Osteoblast (primary cell): ENCODE measurements around the gene PRKN. TPM values are rescaled to one million over a fixed set of nuclear protein-coding genes. Genes with fewer than 3 reads are reported as not detected.

Source experiments
- DNase-seq: peaks from one replicate; pipeline ENCODE4 v3.0.0; 2011; ENCODE audit warnings: low spot score, mixed read lengths; ENCODE audit not compliant: insufficient read length; ENCODE audit errors: missing footprints
- H2AFZ ChIP-seq: 2 replicates; pipeline ENCODE4 v1.6.0; 2011; ENCODE audit warnings: mild to moderate bottlenecking, low read length
- H3K27ac ChIP-seq: 2 replicates; pipeline ENCODE4 v1.5.1; 2011; ENCODE audit warnings: mild to moderate bottlenecking, low read depth, low read length, moderate library complexity
- H3K27me3 ChIP-seq: 2 replicates; pipeline ENCODE4 v1.6.0; 2012; ENCODE audit warnings: mild to moderate bottlenecking, control low read depth, inconsistent platforms, low read length, moderate library complexity; ENCODE audit not compliant: insufficient read depth
- H3K36me3 ChIP-seq: 2 replicates; pipeline ENCODE4 v1.5.1; 2011; ENCODE audit warnings: mild to moderate bottlenecking, low read length, control low read depth, moderate library complexity; ENCODE audit not compliant: insufficient read depth
- H3K4me1 ChIP-seq: 2 replicates; pipeline ENCODE4 v1.5.1; 2011; ENCODE audit warnings: mild to moderate bottlenecking, low read length, control low read depth, moderate library complexity; ENCODE audit not compliant: insufficient read depth
- H3K4me2 ChIP-seq: 2 replicates; pipeline ENCODE4 v1.6.0; 2011; ENCODE audit warnings: mild to moderate bottlenecking, low read length; ENCODE audit not compliant: insufficient read depth
- H3K4me3 ChIP-seq: fragments of 200-600 bp; sonication (generic); 3 replicates; pipeline ENCODE4 v1.5.1; 2012; ENCODE audit warnings: mild to moderate bottlenecking, low read length, inconsistent platforms; ENCODE audit not compliant: insufficient read depth
- H3K79me2 ChIP-seq: 2 replicates; pipeline ENCODE4 v1.6.0; 2012; ENCODE audit warnings: mild to moderate bottlenecking, low read length, control low read depth, inconsistent platforms; ENCODE audit not compliant: insufficient read depth
- H3K9me3 ChIP-seq: 2 replicates; pipeline ENCODE4 v1.5.1; 2011; ENCODE audit warnings: low read depth, low read length, control low read depth
- H4K20me1 ChIP-seq: 2 replicates; pipeline ENCODE4 v1.6.0; 2012; ENCODE audit warnings: mild to moderate bottlenecking, low read length, control low read depth; ENCODE audit not compliant: insufficient read depth
- CTCF ChIP-seq: IDR thresholded peaks from 2 replicates; pipeline ENCODE4 v1.5.1; 2011; ENCODE audit warnings: mild to moderate bottlenecking, low read depth, low read length, moderate library complexity; ENCODE audit errors: extremely low read depth
- total RNA-seq: library from RNA; depleted of rRNA; stranded (reverse); fragments of >200 nt; gene quantifications from 2 replicates; pipeline ENCODE4 v1.2.3, GENCODE V29; 2012

PRKN gene
- total RNA-seq, 1 donor: 2.9 TPM

GRCh38 chr6:162621246-162621645 is 106.3 kb downstream of the PRKN start:
- no peak for TF ChIP-seq CTCF
- H3K36me3 ChIP-seq: no peaks in the 10 kb centered on the region
- H3K27me3 ChIP-seq: no peaks in the 10 kb centered on the region
- no peaks in the 10 kb centered on the region for H3K4me1 ChIP-seq
- peaks cover 6% of the 10 kb centered on the region for H3K9me3 ChIP-seq
- no peaks in the 10 kb centered on the region for H4K20me1 ChIP-seq
- no peak for DNase-seq
- no peak overlapping the region for H3K27ac ChIP-seq
- H2AFZ ChIP-seq: no peak overlapping the region
- no peak overlapping the region for H3K4me3 ChIP-seq
- no peaks in the 10 kb centered on the region for H3K79me2 ChIP-seq
- H3K4me2 ChIP-seq: no peak overlapping the region

- Histone ChIP-seq H3K4me2 (no peak overlapping the region), H3K36me3 (no peaks in the 10 kb centered on the region), H3K4me3 (no peak overlapping the region), H2AFZ (no peak overlapping the region), H3K4me1 (no peaks in the 10 kb centered on the region), H3K79me2 (no peaks in the 10 kb centered on the region), H3K27ac (no peak overlapping the region), H3K9me3 (peaks cover under 1% of the 10 kb centered on the region), H4K20me1 (no peaks in the 10 kb centered on the region), H3K27me3 (no peaks in the 10 kb centered on the region)
- DNase-seq: no peak
- no peak for TF ChIP-seq CTCF
Observed at GRCh38 chr6:162620073-162620472, 107.5 kb downstream of the PRKN start.

GRCh38 chr6:162618448-162619002 is 109.0 kb downstream of the PRKN start:
- H3K9me3 ChIP-seq: no peaks in the 10 kb centered on the region
- H3K4me1 ChIP-seq: no peaks in the 10 kb centered on the region
- no peak overlapping the region for H3K4me2 ChIP-seq
- no peaks in the 10 kb centered on the region for H3K36me3 ChIP-seq
- no peak overlapping the region for H2AFZ ChIP-seq
- H3K4me3 ChIP-seq: no peak overlapping the region
- no peaks in the 10 kb centered on the region for H3K79me2 ChIP-seq
- TF ChIP-seq CTCF: no peak
- H3K27me3 ChIP-seq: no peaks in the 10 kb centered on the region
- no peaks in the 10 kb centered on the region for H4K20me1 ChIP-seq
- no peak overlapping the region for H3K27ac ChIP-seq
- no peak for DNase-seq

GRCh38 chr6:162615016-162615705 is 112.4 kb downstream of the PRKN start:
- H3K4me1 ChIP-seq: no peaks in the 10 kb centered on the region
- DNase-seq: no peak
- H3K27me3 ChIP-seq: no peaks in the 10 kb centered on the region
- H4K20me1 ChIP-seq: no peaks in the 10 kb centered on the region
- no peaks in the 10 kb centered on the region for H3K36me3 ChIP-seq
- peaks cover 3% of the 10 kb centered on the region for H3K9me3 ChIP-seq
- no peak overlapping the region for H3K27ac ChIP-seq
- H2AFZ ChIP-seq: no peak overlapping the region
- TF ChIP-seq CTCF: no peak
- H3K4me2 ChIP-seq: no peak overlapping the region
- H3K4me3 ChIP-seq: no peak overlapping the region
- no peaks in the 10 kb centered on the region for H3K79me2 ChIP-seq
